ENCODE data around the gene SPINK14.

SPINK14 gene

GRCh38 chr5:148202531-148203203 is 34.3 kb downstream of the SPINK14 start, which contains the start of gene SPINK6:
Gene SPINK6 (plus strand): TSS chr5:148203042. CDS start chr5:148203097, 55 bp downstream.
- Histone ChIP-seq H3K27ac (ENCODE audit: low read length) (no peak within 1 kb of the TSS), H3K4me3 (ENCODE audit: low read depth in 1 of 2, low read length in 2 of 2) (no peak within 1 kb of the TSS), H3K4me1 (ENCODE audit: control insufficient read depth in 1 of 2, insufficient read depth in 2 of 2, low read length in 2 of 2) (no peaks in the 10 kb centered on the region), H3K36me3 (ENCODE audit: control insufficient read depth in 1 of 2, insufficient read depth in 2 of 2, low read length in 2 of 2) (no peaks in the 10 kb centered on the region), H3K9me3 (ENCODE audit: control insufficient read depth in 1 of 2, low read length in 2 of 2) (no peaks in the 10 kb centered on the region), H3K27me3 (ENCODE audit: low read depth, low read length) (no peaks in the 10 kb centered on the region)

- Histone ChIP-seq H3K27me3 (ENCODE audit: low read depth, low read length) (no peaks in the 10 kb centered on the region), H3K27ac (ENCODE audit: low read length) (no peak overlapping the region), H3K4me1 (ENCODE audit: control insufficient read depth in 1 of 2, insufficient read depth in 2 of 2, low read length in 2 of 2) (no peaks in the 10 kb centered on the region), H3K4me3 (ENCODE audit: low read depth in 1 of 2, low read length in 2 of 2) (no peak overlapping the region), H3K9me3 (ENCODE audit: control insufficient read depth in 1 of 2, low read length in 2 of 2) (no peaks in the 10 kb centered on the region), H3K36me3 (ENCODE audit: control insufficient read depth in 1 of 2, insufficient read depth in 2 of 2, low read length in 2 of 2) (no peaks in the 10 kb centered on the region)
Measured at GRCh38 chr5:148205044-148205806, 36.9 kb downstream of the SPINK14 start.

GRCh38 chr5:148205865-148206264 is 37.5 kb downstream of the SPINK14 start:
- H3K4me3 ChIP-seq (ENCODE audit: low read depth in 1 of 2, low read length in 2 of 2): no peak overlapping the region
- H3K36me3 ChIP-seq (ENCODE audit: control insufficient read depth in 1 of 2, insufficient read depth in 2 of 2, low read length in 2 of 2): no peaks in the 10 kb centered on the region
- H3K27me3 ChIP-seq (ENCODE audit: low read depth, low read length): no peaks in the 10 kb centered on the region
- no peak overlapping the region for H3K27ac ChIP-seq (ENCODE audit: low read length)
- no peaks in the 10 kb centered on the region for H3K4me1 ChIP-seq (ENCODE audit: control insufficient read depth in 1 of 2, insufficient read depth in 2 of 2, low read length in 2 of 2)
- no peaks in the 10 kb centered on the region for H3K9me3 ChIP-seq (ENCODE audit: control insufficient read depth in 1 of 2, low read length in 2 of 2)

GRCh38 chr5:148206620-148207019 is 38.3 kb downstream of the SPINK14 start:
- no peaks in the 10 kb centered on the region for H3K4me1 ChIP-seq (ENCODE audit: control insufficient read depth in 1 of 2, insufficient read depth in 2 of 2, low read length in 2 of 2)
- no peaks in the 10 kb centered on the region for H3K36me3 ChIP-seq (ENCODE audit: control insufficient read depth in 1 of 2, insufficient read depth in 2 of 2, low read length in 2 of 2)
- H3K27me3 ChIP-seq (ENCODE audit: low read depth, low read length): no peaks in the 10 kb centered on the region
- H3K4me3 ChIP-seq (ENCODE audit: low read depth in 1 of 2, low read length in 2 of 2): no peak overlapping the region
- H3K27ac ChIP-seq (ENCODE audit: low read length): no peak overlapping the region
- H3K9me3 ChIP-seq (ENCODE audit: control insufficient read depth in 1 of 2, low read length in 2 of 2): no peaks in the 10 kb centered on the region

GRCh38 chr5:148208226-148208625 is 39.9 kb downstream of the SPINK14 start:
- H3K9me3 ChIP-seq (ENCODE audit: control insufficient read depth in 1 of 2, low read length in 2 of 2): no peaks in the 10 kb centered on the region
- H3K4me1 ChIP-seq (ENCODE audit: control insufficient read depth in 1 of 2, insufficient read depth in 2 of 2, low read length in 2 of 2): no peaks in the 10 kb centered on the region
- H3K36me3 ChIP-seq (ENCODE audit: control insufficient read depth in 1 of 2, insufficient read depth in 2 of 2, low read length in 2 of 2): no peaks in the 10 kb centered on the region
- no peaks in the 10 kb centered on the region for H3K27me3 ChIP-seq (ENCODE audit: low read depth, low read length)
- no peak overlapping the region for H3K4me3 ChIP-seq (ENCODE audit: low read depth in 1 of 2, low read length in 2 of 2)
- no peak overlapping the region for H3K27ac ChIP-seq (ENCODE audit: low read length)

- H3K27ac ChIP-seq (ENCODE audit: low read length): no peak overlapping the region
- no peak overlapping the region for H3K4me3 ChIP-seq (ENCODE audit: low read depth in 1 of 2, low read length in 2 of 2)
- no peaks in the 10 kb centered on the region for H3K36me3 ChIP-seq (ENCODE audit: control insufficient read depth in 1 of 2, insufficient read depth in 2 of 2, low read length in 2 of 2)
- no peaks in the 10 kb centered on the region for H3K27me3 ChIP-seq (ENCODE audit: low read depth, low read length)
- H3K4me1 ChIP-seq (ENCODE audit: control insufficient read depth in 1 of 2, insufficient read depth in 2 of 2, low read length in 2 of 2): no peaks in the 10 kb centered on the region
- H3K9me3 ChIP-seq (ENCODE audit: control insufficient read depth in 1 of 2, low read length in 2 of 2): no peaks in the 10 kb centered on the region
Measured at GRCh38 chr5:148209151-148209770, 40.9 kb downstream of the SPINK14 start.

- H3K4me3 ChIP-seq (ENCODE audit: low read depth in 1 of 2, low read length in 2 of 2): no peak overlapping the region
- no peaks in the 10 kb centered on the region for H3K9me3 ChIP-seq (ENCODE audit: control insufficient read depth in 1 of 2, low read length in 2 of 2)
- no peak overlapping the region for H3K27ac ChIP-seq (ENCODE audit: low read length)
- no peaks in the 10 kb centered on the region for H3K4me1 ChIP-seq (ENCODE audit: control insufficient read depth in 1 of 2, insufficient read depth in 2 of 2, low read length in 2 of 2)
- H3K27me3 ChIP-seq (ENCODE audit: low read depth, low read length): no peaks in the 10 kb centered on the region
- H3K36me3 ChIP-seq (ENCODE audit: control insufficient read depth in 1 of 2, insufficient read depth in 2 of 2, low read length in 2 of 2): no peaks in the 10 kb centered on the region
Measured at GRCh38 chr5:148214665-148215185, 46.4 kb downstream of the SPINK14 start.

GRCh38 chr5:148221508-148221907 is 53.2 kb downstream of the SPINK14 start:
- Histone ChIP-seq H3K4me3 (ENCODE audit: low read depth in 1 of 2, low read length in 2 of 2) (no peak overlapping the region), H3K9me3 (ENCODE audit: control insufficient read depth in 1 of 2, low read length in 2 of 2) (no peaks in the 10 kb centered on the region), H3K27me3 (ENCODE audit: low read depth, low read length) (no peaks in the 10 kb centered on the region), H3K27ac (ENCODE audit: low read length) (no peak overlapping the region), H3K36me3 (ENCODE audit: control insufficient read depth in 1 of 2, insufficient read depth in 2 of 2, low read length in 2 of 2) (no peaks in the 10 kb centered on the region), H3K4me1 (ENCODE audit: control insufficient read depth in 1 of 2, insufficient read depth in 2 of 2, low read length in 2 of 2) (no peaks in the 10 kb centered on the region)

GRCh38 chr5:148224117-148224742 is 55.9 kb downstream of the SPINK14 start:
- no peaks in the 10 kb centered on the region for H3K27me3 ChIP-seq (ENCODE audit: low read depth, low read length)
- H3K36me3 ChIP-seq (ENCODE audit: control insufficient read depth in 1 of 2, insufficient read depth in 2 of 2, low read length in 2 of 2): no peaks in the 10 kb centered on the region
- no peaks in the 10 kb centered on the region for H3K4me1 ChIP-seq (ENCODE audit: control insufficient read depth in 1 of 2, insufficient read depth in 2 of 2, low read length in 2 of 2)
- H3K9me3 ChIP-seq (ENCODE audit: control insufficient read depth in 1 of 2, low read length in 2 of 2): no peaks in the 10 kb centered on the region
- H3K4me3 ChIP-seq (ENCODE audit: low read depth in 1 of 2, low read length in 2 of 2): no peak overlapping the region
- H3K27ac ChIP-seq (ENCODE audit: low read length): no peak overlapping the region
